ENCODE data around the gene IQGAP3.
"Not testable (repeated sequence)": the region's sequence is repeated elsewhere in the genome, so short reads cannot be mapped to it uniquely, and the experiment has no call there.

Gene IQGAP3

GRCh38 chr1:156589546-156589945 lies 17.2 kb upstream of the IQGAP3 start:
- Histone ChIP-seq H3K36me3 (ENCODE audit: control insufficient read depth in 5 of 5, insufficient read depth in 5 of 5, low read length in 5 of 5) (peaks cover 2 to 16% (median 12%) of the 10 kb centered on the region in 5 donors), H3K27me3 (ENCODE audit: control insufficient read depth in 5 of 5, insufficient read depth in 4 of 5, low read length in 5 of 5) (peaks cover 0 to 3% (median 0%) of the 10 kb centered on the region in 5 donors), H3K4me3 (ENCODE audit: low read depth in 1 of 5, low read length in 5 of 5) (no peak overlapping the region), H3K4me1 (ENCODE audit: control insufficient read depth in 5 of 5, insufficient read depth in 5 of 5, low read length in 5 of 5) (peaks cover 2 to 17% (median 14%) of the 10 kb centered on the region in 5 donors), H3K27ac (ENCODE audit: low read depth, low read length) (no peak overlapping the region), H3K9me3 (ENCODE audit: control insufficient read depth in 5 of 5, low read length in 5 of 5) (no peaks in the 10 kb centered on the region), H3K9ac (ENCODE audit: low read length in 5 of 5) (no peak overlapping the region)

- H3K27ac ChIP-seq (ENCODE audit: low read depth, low read length); H3K4me3 ChIP-seq (ENCODE audit: low read depth in 1 of 5, low read length in 5 of 5); H3K9ac ChIP-seq (ENCODE audit: low read length in 5 of 5); H3K36me3 ChIP-seq (ENCODE audit: control insufficient read depth in 5 of 5, insufficient read depth in 5 of 5, low read length in 5 of 5); H3K9me3 ChIP-seq (ENCODE audit: control insufficient read depth in 5 of 5, low read length in 5 of 5); H3K27me3 ChIP-seq (ENCODE audit: control insufficient read depth in 5 of 5, insufficient read depth in 4 of 5, low read length in 5 of 5): not testable (repeated sequence)
- peaks cover 2 to 17% (median 15%) of the 10 kb centered on the region in 5 donors for H3K4me1 ChIP-seq (ENCODE audit: control insufficient read depth in 5 of 5, insufficient read depth in 5 of 5, low read length in 5 of 5)
Observed at GRCh38 chr1:156587927-156588326, 15.6 kb upstream of the IQGAP3 start.

- Histone ChIP-seq H3K27ac (ENCODE audit: low read depth, low read length) (no peak overlapping the region), H3K9ac (ENCODE audit: low read length in 5 of 5) (no peak overlapping the region), H3K9me3 (ENCODE audit: control insufficient read depth in 5 of 5, low read length in 5 of 5) (no peaks in the 10 kb centered on the region), H3K27me3 (ENCODE audit: control insufficient read depth in 5 of 5, insufficient read depth in 4 of 5, low read length in 5 of 5) (peaks cover 0 to 3% (median 0%) of the 10 kb centered on the region in 5 donors), H3K4me3 (ENCODE audit: low read depth in 1 of 5, low read length in 5 of 5) (no peak overlapping the region), H3K36me3 (ENCODE audit: control insufficient read depth in 5 of 5, insufficient read depth in 5 of 5, low read length in 5 of 5) (no peaks in the 10 kb centered on the region), H3K4me1 (ENCODE audit: control insufficient read depth in 5 of 5, insufficient read depth in 5 of 5, low read length in 5 of 5) (peaks cover 2 to 10% (median 9%) of the 10 kb centered on the region in 5 donors)
Observed at GRCh38 chr1:156586892-156587477, 14.6 kb upstream of the IQGAP3 start.

- H3K4me3 ChIP-seq (ENCODE audit: low read depth in 1 of 5, low read length in 5 of 5): no peak overlapping the region
- no peak overlapping the region for H3K9ac ChIP-seq (ENCODE audit: low read length in 5 of 5)
- H3K4me1 ChIP-seq (ENCODE audit: control insufficient read depth in 5 of 5, insufficient read depth in 5 of 5, low read length in 5 of 5): peaks cover 2 to 8% (median 4%) of the 10 kb centered on the region in 5 donors
- no peaks in the 10 kb centered on the region for H3K36me3 ChIP-seq (ENCODE audit: control insufficient read depth in 5 of 5, insufficient read depth in 5 of 5, low read length in 5 of 5)
- no peaks in the 10 kb centered on the region for H3K9me3 ChIP-seq (ENCODE audit: control insufficient read depth in 5 of 5, low read length in 5 of 5)
- H3K27me3 ChIP-seq (ENCODE audit: control insufficient read depth in 5 of 5, insufficient read depth in 4 of 5, low read length in 5 of 5): peaks cover 0 to 3% (median 0%) of the 10 kb centered on the region in 5 donors
- no peak overlapping the region for H3K27ac ChIP-seq (ENCODE audit: low read depth, low read length)
Observed at GRCh38 chr1:156586323-156586722, 14.0 kb upstream of the IQGAP3 start.

- H3K4me3 ChIP-seq (ENCODE audit: low read depth in 1 of 5, low read length in 5 of 5): no peak overlapping the region
- H3K27ac ChIP-seq (ENCODE audit: low read depth, low read length): no peak overlapping the region
- H3K9ac ChIP-seq (ENCODE audit: low read length in 5 of 5): no peak overlapping the region
- H3K4me1 ChIP-seq (ENCODE audit: control insufficient read depth in 5 of 5, insufficient read depth in 5 of 5, low read length in 5 of 5): peaks cover 0 to 2% (median 0%) of the 10 kb centered on the region in 5 donors
- no peaks in the 10 kb centered on the region for H3K36me3 ChIP-seq (ENCODE audit: control insufficient read depth in 5 of 5, insufficient read depth in 5 of 5, low read length in 5 of 5)
- no peaks in the 10 kb centered on the region for H3K9me3 ChIP-seq (ENCODE audit: control insufficient read depth in 5 of 5, low read length in 5 of 5)
- peaks cover 0 to 3% (median 0%) of the 10 kb centered on the region in 5 donors for H3K27me3 ChIP-seq (ENCODE audit: control insufficient read depth in 5 of 5, insufficient read depth in 4 of 5, low read length in 5 of 5)
Observed at GRCh38 chr1:156584813-156585212, 12.4 kb upstream of the IQGAP3 start.

GRCh38 chr1:156583821-156584622 lies 11.7 kb upstream of the IQGAP3 start:
- no peak overlapping the region for H3K27ac ChIP-seq (ENCODE audit: low read depth, low read length)
- peaks cover 0 to 3% (median 0%) of the 10 kb centered on the region in 5 donors for H3K27me3 ChIP-seq (ENCODE audit: control insufficient read depth in 5 of 5, insufficient read depth in 4 of 5, low read length in 5 of 5)
- no peaks in the 10 kb centered on the region for H3K36me3 ChIP-seq (ENCODE audit: control insufficient read depth in 5 of 5, insufficient read depth in 5 of 5, low read length in 5 of 5)
- H3K9me3 ChIP-seq (ENCODE audit: control insufficient read depth in 5 of 5, low read length in 5 of 5): no peaks in the 10 kb centered on the region
- peaks cover 0 to 2% (median 0%) of the 10 kb centered on the region in 5 donors for H3K4me1 ChIP-seq (ENCODE audit: control insufficient read depth in 5 of 5, insufficient read depth in 5 of 5, low read length in 5 of 5)
- H3K4me3 ChIP-seq (ENCODE audit: low read depth in 1 of 5, low read length in 5 of 5): no peak overlapping the region
- H3K9ac ChIP-seq (ENCODE audit: low read length in 5 of 5): no peak overlapping the region

GRCh38 chr1:156582388-156583017 lies 10.1 kb upstream of the IQGAP3 start:
- Histone ChIP-seq H3K36me3 (ENCODE audit: control insufficient read depth in 5 of 5, insufficient read depth in 5 of 5, low read length in 5 of 5) (no peaks in the 10 kb centered on the region), H3K4me3 (ENCODE audit: low read depth in 1 of 5, low read length in 5 of 5) (no peak overlapping the region), H3K9me3 (ENCODE audit: control insufficient read depth in 5 of 5, low read length in 5 of 5) (no peaks in the 10 kb centered on the region), H3K9ac (ENCODE audit: low read length in 5 of 5) (no peak overlapping the region), H3K4me1 (ENCODE audit: control insufficient read depth in 5 of 5, insufficient read depth in 5 of 5, low read length in 5 of 5) (peaks cover 0 to 2% (median 0%) of the 10 kb centered on the region in 5 donors), H3K27ac (ENCODE audit: low read depth, low read length) (no peak overlapping the region), H3K27me3 (ENCODE audit: control insufficient read depth in 5 of 5, insufficient read depth in 4 of 5, low read length in 5 of 5) (peaks cover 0 to 3% (median 0%) of the 10 kb centered on the region in 5 donors)

- no peak overlapping the region for H3K27ac ChIP-seq (ENCODE audit: low read depth, low read length)
- H3K4me1 ChIP-seq (ENCODE audit: control insufficient read depth in 5 of 5, insufficient read depth in 5 of 5, low read length in 5 of 5): peaks cover 0 to 2% (median 0%) of the 10 kb centered on the region in 5 donors
- no peak overlapping the region for H3K4me3 ChIP-seq (ENCODE audit: low read depth in 1 of 5, low read length in 5 of 5)
- no peaks in the 10 kb centered on the region for H3K36me3 ChIP-seq (ENCODE audit: control insufficient read depth in 5 of 5, insufficient read depth in 5 of 5, low read length in 5 of 5)
- no peaks in the 10 kb centered on the region for H3K9me3 ChIP-seq (ENCODE audit: control insufficient read depth in 5 of 5, low read length in 5 of 5)
- peaks cover 0 to 3% (median 0%) of the 10 kb centered on the region in 5 donors for H3K27me3 ChIP-seq (ENCODE audit: control insufficient read depth in 5 of 5, insufficient read depth in 4 of 5, low read length in 5 of 5)
- peak overlapping the region in 1 of 5 donors; percentile 39 for H3K9ac ChIP-seq (ENCODE audit: low read length in 5 of 5)
Observed at GRCh38 chr1:156581661-156582387, 9.5 kb upstream of the IQGAP3 start.

GRCh38 chr1:156579472-156579871 lies 7.1 kb upstream of the IQGAP3 start, which contains the start of gene TTC24:
TSS of gene TTC24 (plus strand) at chr1:156579723. CDS start at chr1:156581365, 1,642 bp downstream.
- no peaks in the 10 kb centered on the region for H3K9me3 ChIP-seq (ENCODE audit: control insufficient read depth in 5 of 5, low read length in 5 of 5)
- no peak within 1 kb of the TSS for H3K27ac ChIP-seq (ENCODE audit: low read depth, low read length)
- H3K36me3 ChIP-seq (ENCODE audit: control insufficient read depth in 5 of 5, insufficient read depth in 5 of 5, low read length in 5 of 5): no peaks in the 10 kb centered on the region
- H3K9ac ChIP-seq (ENCODE audit: low read length in 5 of 5): no peak within 1 kb of the TSS
- no peaks in the 10 kb centered on the region for H3K27me3 ChIP-seq (ENCODE audit: control insufficient read depth in 5 of 5, insufficient read depth in 4 of 5, low read length in 5 of 5)
- H3K4me3 ChIP-seq (ENCODE audit: low read depth in 1 of 5, low read length in 5 of 5): no peak within 1 kb of the TSS
- H3K4me1 ChIP-seq (ENCODE audit: control insufficient read depth in 5 of 5, insufficient read depth in 5 of 5, low read length in 5 of 5): peaks cover 0 to 2% (median 0%) of the 10 kb centered on the region in 5 donors
